GM15510 (cell line): Measurements from ENCODE around the gene SUGCT.

Source experiments
- POLR2A ChIP-seq: IDR thresholded peaks from 3 replicates; pipeline ENCODE4 v1.6.1; 2011; ENCODE audit warnings: borderline replicate concordance; ENCODE audit not compliant: insufficient read length; ENCODE audit errors: extremely low read depth

The SUGCT gene

GRCh38 chr7:40288827-40289226 is 154.0 kb downstream of the SUGCT start:
- no peak for TF ChIP-seq POLR2A

DNA sequence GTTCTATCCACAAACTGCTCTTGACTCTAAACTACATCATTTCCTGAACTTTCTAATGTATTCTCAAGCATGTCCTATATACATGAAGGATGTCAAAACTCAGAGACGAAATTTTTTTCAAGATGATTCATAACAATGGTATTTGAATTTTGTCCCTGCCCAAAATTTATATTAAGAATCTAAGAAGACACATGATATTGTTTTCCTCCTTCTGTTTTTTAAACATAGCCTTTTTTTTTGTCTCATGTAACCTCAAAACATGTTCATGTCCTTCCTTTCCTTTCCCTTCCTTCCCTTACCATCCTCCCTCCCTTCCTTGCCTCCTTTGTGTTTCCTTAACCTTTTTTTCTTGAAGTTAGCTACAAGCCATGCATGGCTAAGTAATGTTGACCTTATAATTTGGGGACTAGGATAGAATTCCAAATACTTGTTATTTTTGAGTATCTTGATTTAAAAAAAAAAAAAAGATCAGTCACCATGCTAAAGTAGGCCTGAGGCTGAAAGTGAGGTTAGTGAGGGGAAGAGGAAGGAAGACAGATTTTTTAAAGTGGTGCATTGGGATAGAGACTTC is 163.0 kb downstream of the SUGCT start:
- no peak for TF ChIP-seq POLR2A

DNA sequence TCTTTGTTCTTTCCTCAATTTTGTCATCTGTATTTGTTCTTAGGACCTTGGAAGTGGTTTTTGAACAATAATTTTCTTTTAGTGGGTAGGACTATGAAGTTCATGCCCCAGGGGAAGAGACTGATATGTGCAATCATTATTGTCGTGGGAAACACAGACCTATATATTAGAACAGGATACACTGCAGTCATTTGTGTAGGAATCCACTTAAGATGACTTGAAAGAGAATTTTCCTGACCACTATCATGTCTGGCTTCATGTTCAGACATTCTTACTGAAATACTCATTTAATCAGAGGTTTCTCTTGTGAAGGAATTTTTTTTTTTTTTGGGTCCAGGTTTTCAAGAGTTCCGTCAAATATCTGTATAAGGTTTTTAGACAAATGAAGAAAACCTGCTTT is 163.6 kb downstream of the SUGCT start:
- no peak for TF ChIP-seq POLR2A

- TF ChIP-seq POLR2A: no peak
Observed at GRCh38 chr7:40299097-40299496, 164.3 kb downstream of the SUGCT start.

DNA sequence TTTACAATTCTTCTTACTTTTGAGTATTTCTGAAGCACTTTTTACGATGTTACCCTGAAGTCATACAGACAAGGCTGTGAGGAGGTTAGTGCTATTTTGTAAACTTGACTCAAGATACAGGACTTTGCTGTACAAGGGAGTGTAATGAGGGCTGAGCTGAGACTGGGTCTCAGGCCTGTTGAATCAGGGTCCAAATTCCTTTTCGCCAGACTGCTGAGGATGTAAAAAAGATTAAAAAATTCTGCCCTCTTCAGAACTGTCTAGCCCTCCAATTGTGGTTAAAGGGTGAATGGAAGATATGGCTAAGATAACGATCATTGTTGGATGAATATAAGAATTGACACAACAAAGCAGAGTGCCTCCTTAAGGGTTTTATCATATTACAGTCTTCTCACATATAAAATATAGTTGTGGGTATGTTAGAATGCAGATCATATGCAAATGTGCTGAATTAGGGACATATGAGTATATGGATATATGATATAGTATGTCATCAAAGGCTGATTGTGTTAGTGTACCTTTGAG is 165.4 kb downstream of the SUGCT start:
- TF ChIP-seq POLR2A: no peak

DNA sequence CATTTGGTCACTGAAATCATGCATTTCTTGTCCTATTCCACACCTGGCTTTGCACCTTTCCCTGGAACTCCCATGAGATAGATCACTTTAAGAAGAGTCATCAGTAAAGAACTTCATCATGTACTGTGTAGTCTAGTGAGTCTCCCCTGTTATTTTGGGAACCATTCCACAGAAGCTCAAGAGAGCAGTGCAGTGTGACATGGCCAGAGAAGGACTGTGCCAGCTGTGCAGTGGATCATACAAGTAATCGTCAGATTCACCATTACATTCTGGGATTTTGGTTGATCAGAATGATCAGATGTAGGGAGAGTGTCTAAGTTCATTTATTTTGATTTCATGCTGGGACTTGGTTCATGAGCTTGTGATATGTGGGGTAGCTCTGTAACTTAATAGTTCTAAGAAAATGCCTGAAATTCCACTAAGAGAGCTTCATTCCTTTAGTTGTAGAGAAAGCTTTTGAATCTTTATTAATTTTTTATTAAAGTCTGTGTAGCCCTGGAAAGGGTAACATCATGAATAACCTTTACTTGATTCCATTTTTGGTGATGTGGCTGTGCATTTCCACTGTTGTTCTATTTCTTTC is 166.8 kb downstream of the SUGCT start:
- TF ChIP-seq POLR2A: no peak

- TF ChIP-seq POLR2A: no peak
Observed at GRCh38 chr7:40303996-40304395, 169.2 kb downstream of the SUGCT start.

DNA sequence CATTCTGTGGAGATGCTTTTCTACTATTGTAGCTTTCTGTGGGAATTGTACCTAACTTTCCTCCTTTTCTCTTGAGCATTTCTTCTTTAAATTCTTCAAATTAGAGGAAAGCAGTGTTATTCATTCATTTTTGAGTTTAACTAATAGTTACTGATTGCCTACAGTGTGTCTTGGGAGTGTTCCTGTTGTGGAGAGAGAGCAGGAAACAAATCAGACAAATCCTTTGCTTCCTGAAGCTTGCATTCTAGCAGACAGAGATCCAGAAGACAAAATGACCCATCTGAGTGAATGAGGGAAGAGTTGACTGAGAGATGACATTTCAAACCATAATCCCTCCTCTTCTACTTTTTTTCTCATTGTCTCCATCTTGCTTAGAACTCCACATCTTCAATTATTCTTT is 170.4 kb downstream of the SUGCT start:
- no peak for TF ChIP-seq POLR2A

GRCh38 chr7:40306025-40306424 is 171.2 kb downstream of the SUGCT start:
- TF ChIP-seq POLR2A: no peak

DNA sequence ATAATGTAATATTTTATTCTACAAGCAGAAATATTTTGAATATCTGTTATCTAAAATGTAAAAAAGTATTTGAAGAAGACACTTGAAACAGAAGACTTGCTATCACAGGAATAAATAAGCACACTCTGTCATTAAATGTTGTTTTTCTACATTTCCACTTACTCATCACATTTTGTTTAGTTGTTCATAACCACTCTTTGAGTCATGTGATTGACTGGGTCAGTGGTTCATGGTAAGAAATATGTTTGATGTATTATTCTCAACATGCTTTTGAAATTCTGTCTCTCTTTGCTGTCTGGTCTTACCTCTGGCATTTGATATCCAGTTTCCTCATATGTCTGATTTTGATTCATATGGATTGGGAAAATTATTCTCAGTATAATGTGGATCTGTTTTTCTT is 171.8 kb downstream of the SUGCT start:
- no peak for TF ChIP-seq POLR2A

DNA sequence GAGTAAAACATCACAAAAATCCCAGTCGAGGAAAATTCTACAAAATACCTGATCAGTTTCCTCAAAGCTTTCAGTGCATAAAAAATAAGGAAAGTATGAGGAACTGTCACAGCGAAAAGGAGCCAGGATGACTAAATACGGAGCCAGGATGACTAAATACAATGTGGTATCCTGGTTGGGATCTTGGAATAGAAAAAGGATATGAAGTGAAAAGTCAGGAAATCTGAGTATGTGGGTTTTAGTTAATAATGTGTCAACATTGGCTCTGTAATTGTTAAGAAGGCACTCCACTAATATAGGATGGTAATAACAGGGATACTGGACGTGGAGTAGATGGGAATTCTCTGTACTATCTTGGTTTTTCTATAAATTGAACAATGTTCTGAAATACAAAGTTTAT is 175.5 kb downstream of the SUGCT start:
- TF ChIP-seq POLR2A: no peak

GRCh38 chr7:40311307-40311706 is 176.5 kb downstream of the SUGCT start:
- TF ChIP-seq POLR2A: no peak

- no peak for TF ChIP-seq POLR2A
Observed at GRCh38 chr7:40315277-40315676, 180.5 kb downstream of the SUGCT start.

DNA sequence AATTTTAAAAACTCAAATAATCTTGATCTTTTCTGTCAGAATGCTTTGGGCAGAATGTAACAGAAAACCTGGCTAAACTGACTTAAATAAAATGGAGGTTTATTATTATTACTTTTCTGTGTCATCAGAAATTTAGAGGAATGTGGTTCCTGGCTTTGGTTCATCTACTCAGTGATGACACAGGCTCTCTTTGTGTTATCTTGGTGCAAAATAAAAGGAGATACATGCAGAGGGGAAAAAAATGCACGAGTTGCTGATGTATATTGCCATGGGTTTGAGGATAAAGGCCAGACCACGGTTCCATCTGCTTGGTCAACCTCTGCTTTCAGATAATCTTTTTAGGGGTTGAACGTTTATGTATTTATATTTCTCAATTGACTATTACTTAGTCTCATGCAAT is 181.4 kb downstream of the SUGCT start:
- TF ChIP-seq POLR2A: no peak

DNA sequence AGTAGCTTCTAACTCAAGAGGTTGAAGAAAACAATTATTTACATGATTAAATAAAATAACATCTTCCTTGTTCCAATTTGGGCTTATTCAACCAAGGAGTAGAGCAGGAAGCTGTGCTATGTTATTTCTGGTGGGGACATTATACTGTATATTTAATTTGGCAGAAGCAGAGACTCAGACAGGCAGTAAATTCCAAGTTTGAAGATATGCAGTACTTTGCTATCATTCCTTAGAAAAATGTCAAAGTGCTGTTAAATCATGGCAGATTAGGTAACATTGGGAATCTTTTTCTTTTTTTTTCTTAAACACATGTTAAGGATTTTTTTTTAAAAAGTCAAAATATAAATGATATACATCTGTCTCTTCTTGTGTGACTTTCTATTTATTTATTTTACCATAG is 190.1 kb downstream of the SUGCT start:
- TF ChIP-seq POLR2A: no peak

GRCh38 chr7:40327113-40327512 is 192.3 kb downstream of the SUGCT start:
- no peak for TF ChIP-seq POLR2A
